CD4-positive, alpha-beta T cell treated with Interleukin-6 at 100 ng/mL for 8 hours (primary cell): ENCODE results near the gene C11orf68.

ENCODE experiments used
- DNase-seq: peaks from one replicate; pipeline ENCODE4 v3.0.0-alpha.2; 2020; ENCODE audit warnings: mixed read lengths, low spot score

C11orf68 gene

GRCh38 chr11:65871811-65872548 is 46.9 kb downstream of the C11orf68 start:
- no peak for DNase-seq

GRCh38 chr11:65870706-65871681 is 47.9 kb downstream of the C11orf68 start:
- no peak for DNase-seq

GRCh38 chr11:65870307-65870658 is 48.6 kb downstream of the C11orf68 start:
- DNase-seq, result no peak

- DNase-seq, result no peak
These were observed 49.1 kb downstream of the C11orf68 start for GRCh38 chr11:65869643-65870306.

GRCh38 chr11:65868907-65869306 is 50.0 kb downstream of the C11orf68 start:
- DNase-seq, result no peak

- DNase-seq, result no peak
These were observed 50.7 kb downstream of the C11orf68 start for GRCh38 chr11:65868076-65868667.

GRCh38 chr11:65867284-65868071 is 51.4 kb downstream of the C11orf68 start:
- no peak for DNase-seq
